SK-N-DZ (cell line): ENCODE data around the gene MKX.
"Not testable (repeated sequence)": the region's sequence is repeated elsewhere in the genome, so short reads cannot be mapped to it uniquely, and the experiment has no call there.

Experiments used
- DNase-seq: peaks from one replicate; pipeline ENCODE4 v3.0.0-alpha.2; 2015; ENCODE audit warnings: low spot score

The MKX gene

GRCh38 chr10:27692663-27693062 is 53.0 kb downstream of the MKX start:
- DNase-seq = no peak

DNA sequence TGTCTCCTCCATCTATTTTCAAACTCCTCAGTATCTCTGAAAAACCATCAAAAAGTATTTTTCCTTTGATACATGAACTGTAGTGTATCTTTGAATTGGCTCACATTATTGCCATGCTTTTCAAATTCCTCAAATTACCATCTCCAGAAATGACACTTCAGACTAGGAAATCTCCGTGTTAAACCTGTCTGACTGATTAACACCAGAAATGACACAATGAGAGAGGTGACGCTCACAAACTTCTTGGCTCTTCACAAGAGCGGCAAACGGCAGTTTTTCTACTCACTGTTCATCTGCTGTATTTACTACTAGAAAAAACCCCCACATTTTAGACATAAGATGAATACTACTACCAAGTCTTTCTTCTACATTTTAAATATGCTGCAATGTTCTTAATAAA is 56.6 kb downstream of the MKX start:
- DNase-seq = no peak

GRCh38 chr10:27688276-27688675 is 57.3 kb downstream of the MKX start:
- no peak for DNase-seq

DNA sequence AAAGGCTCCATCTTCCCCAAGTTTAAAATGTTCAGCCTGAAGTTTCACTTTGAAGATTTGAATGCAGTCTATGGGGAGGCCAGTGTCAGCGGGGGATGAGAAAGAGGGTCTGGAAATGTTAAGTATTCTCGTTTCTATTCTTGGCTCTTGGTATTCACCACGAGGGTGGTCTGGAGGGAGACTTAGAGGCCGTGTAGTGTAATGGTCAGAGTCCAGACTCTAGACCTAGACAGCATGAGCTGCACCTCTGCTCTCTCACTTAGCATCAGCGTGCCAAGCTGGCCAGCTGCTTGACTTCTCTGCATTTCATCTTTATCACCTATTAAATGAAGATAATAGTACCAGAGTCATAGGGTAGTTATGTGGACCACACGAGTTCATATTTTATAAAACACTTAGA is 57.9 kb downstream of the MKX start:
- no peak for DNase-seq

- DNase-seq = no peak
These were observed 58.3 kb downstream of the MKX start for GRCh38 chr10:27687326-27687725.

DNA sequence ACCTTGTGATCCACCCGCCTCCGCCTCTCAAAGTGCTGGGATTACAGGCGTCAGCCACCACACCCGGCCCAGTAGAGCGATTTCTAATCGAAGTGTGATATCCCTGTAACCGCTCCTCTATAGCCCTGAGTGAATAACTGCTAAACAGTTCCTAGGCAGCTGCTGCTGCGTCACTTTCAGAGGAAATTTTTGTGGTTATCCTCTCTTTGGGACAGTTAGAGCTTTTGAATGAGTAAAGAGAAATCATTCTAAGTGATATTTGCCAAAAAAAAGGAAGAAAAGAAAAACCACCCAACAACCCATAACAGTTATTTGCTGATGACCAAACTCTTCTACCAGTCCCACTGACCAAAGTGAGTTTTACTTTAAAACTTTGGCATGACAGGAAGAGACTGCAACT is 59.9 kb downstream of the MKX start:
- DNase-seq = no peak

DNA sequence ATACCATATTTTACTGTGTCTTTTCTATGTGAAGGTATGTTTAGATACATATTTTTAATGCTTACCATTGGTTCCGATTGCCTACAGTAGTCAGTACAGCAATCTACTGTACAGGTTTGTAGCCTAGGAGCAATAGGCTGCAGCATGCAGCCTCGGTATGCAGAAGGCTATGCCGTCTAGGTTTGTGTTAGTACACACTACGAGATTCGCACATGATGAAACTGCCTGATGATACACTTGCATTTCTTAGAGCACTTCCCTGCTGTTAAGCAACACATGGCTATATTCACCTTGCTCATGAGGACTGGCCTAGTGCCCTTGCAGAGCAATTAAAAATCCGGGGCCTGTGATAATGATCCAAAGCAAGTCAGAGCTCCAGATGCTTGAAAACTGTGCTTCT is 62.4 kb downstream of the MKX start:
- DNase-seq = no peak

GRCh38 chr10:27681795-27682194 is 63.8 kb downstream of the MKX start:
- not testable (repeated sequence) for DNase-seq

GRCh38 chr10:27680691-27681605 is 64.7 kb downstream of the MKX start:
- no peak for DNase-seq

DNA sequence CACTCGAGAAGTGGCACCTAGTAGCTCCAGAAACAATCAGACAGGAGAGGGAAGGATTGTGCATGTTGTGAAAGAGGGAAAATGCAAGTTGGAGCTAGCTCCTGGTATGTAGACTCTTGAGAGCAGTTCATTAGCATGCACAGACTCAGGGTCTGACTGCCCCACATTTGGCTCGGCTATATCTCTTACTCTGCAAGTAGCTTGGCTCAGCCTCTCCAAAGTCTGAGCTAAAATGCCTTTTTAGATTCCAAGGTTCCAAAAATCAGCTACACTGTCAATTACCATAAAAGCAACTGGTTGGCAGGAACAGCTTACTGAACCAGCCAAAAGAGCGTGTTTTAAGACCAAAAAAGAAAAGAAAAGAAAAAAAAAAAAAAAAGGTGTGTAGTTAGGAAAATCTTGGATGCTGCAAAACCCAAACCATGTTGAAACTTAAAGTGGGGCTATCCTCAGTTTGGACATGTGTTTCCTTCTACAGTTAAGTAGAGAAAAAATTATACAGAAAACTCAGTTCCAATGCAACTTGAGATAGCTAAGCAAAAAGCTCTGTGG is 65.5 kb downstream of the MKX start:
- DNase-seq = no peak

DNA sequence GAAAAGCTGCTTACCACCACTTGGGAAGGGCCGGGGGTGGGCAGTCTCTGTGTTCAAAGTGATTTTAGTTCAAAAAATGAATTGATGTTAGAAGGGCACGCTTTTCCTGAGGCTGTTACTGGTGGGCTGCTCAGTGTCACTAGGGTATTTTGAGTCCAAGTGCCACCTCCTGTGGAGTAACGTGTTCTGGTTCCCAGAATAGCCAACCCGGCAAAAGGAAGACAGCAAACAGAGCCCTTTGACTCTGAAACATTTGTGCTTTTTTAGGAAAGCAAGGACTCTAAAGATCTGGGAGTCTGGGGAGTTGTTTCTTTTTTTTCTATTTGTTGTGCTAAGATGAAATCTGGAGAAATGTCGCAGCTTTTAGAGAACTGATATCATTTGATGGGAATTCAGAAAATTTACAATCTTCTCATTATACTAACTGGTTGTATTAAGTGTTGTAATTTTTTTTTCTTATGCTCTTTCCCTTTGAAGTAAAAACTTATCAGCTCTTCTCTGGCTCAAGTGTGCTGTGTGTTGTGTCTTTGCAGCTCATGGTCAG is 66.2 kb downstream of the MKX start:
- no peak for DNase-seq

DNA sequence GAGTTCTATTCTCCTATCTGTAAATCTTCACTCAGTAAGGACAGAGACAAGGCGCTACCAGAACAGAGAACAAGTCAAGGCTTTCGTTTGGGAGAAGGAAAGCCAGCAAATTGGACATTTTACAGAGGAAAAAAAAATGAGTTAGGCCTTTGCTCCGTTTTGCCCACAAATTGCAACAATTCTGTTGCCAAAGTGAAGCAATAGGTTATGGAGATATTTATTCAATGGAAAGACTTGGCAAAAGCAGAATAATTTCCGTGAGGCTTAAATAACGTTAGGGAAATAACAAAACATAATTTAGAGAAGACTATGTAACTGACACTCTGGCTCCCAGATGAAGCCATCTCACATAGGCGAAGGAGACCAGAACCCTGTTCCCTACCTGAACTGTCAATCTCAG is 67.5 kb downstream of the MKX start:
- no peak for DNase-seq

GRCh38 chr10:27673065-27673464 is 72.6 kb downstream of the MKX start:
- DNase-seq = no peak

- no peak for DNase-seq
These were observed 73.8 kb downstream of the MKX start for GRCh38 chr10:27671821-27672220.

DNA sequence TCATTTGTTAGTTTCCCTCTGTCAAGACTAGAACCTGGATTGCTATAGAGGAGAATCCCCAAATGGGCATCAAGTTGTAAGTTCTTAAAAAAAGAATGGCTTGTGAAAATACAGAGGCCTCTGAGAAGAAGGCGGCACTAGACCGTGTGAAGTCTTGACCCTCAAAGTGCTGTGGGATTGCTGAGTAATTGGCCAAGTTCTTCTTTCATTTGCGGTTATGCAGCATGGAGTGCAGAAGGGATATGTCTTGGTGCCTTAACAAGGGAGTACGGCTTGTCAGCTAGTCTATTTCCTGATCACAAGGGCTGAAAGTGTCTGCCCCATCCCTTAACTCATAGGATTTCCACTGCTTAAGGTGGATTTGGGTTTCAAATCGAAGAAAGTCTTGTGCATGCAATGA is 81.2 kb downstream of the MKX start:
- DNase-seq = no peak

- DNase-seq = no peak
These were observed 82.0 kb downstream of the MKX start for GRCh38 chr10:27663621-27664020.

GRCh38 chr10:27661514-27662286 is 83.9 kb downstream of the MKX start:
- DNase-seq = no peak

DNA sequence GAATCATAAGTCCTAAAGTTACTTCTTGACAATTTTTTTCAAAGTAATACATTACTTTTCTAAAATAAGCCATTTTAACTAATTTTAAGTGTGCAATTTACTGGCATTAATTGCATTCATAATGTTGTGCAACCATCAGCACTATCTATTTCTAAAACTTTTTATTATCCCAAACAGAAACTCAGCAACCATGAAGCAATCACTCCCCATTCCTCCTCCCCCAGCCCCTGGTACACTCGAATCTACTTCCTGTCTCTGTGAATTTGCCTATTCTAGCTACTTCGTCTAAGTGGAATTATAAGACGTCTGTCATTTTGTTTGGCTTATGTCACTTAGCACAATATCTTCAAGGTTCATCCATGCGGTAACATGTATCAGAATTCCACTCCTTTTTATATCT is 84.9 kb downstream of the MKX start:
- DNase-seq = no peak

GRCh38 chr10:27660268-27660667 is 85.4 kb downstream of the MKX start:
- no peak for DNase-seq

GRCh38 chr10:27659786-27660185 is 85.8 kb downstream of the MKX start:
- no peak for DNase-seq

DNA sequence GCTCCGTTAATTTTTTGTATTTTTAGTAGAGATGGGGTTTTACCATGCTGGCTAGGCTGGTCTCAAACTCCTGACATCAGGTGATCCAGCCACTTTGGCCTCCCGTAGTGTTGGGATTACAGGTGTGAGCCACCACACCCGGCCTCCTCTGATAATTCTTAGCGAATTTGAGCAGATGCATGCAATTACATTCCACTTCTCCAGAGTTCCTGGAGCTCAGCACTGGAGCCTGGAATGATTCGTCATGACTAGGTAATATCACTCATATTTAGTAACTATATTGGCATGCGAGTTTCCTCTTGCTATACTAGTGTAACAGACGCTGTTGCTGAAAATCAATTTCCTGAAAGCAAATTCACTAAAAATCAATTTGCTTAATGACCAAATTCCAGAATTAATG is 86.8 kb downstream of the MKX start:
- DNase-seq = no peak

DNA sequence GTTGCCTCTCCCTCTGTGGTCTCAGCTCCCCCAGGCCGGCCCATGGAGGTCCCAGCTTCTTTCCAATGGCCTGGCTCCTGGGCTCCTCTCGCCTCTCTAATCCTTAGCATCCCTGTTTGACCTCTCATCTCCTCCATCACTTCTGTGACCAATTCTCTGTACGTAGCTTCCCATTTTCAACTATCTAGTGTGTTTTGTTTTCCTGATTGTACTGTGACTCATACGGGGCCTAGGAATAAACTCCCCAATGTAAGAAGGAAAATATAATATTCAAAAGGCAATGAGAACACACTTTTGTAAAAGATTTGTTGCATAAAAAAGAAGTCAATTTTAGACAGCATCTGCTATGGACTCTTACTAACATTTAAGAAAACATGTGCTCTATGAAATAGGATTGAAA is 90.3 kb downstream of the MKX start:
- DNase-seq = no peak
